ENCODE measurements around the gene NUDT21.

NUDT21 gene

GRCh38 chr16:56421313-56421712, 29.8 kb downstream of the NUDT21 start:
- H3K79me2 ChIP-seq (ENCODE audit: insufficient read depth, low read length) = peaks cover 73% of the 10 kb centered on the region

GRCh38 chr16:56420613-56421012, 30.5 kb downstream of the NUDT21 start:
- no peak overlapping the region for H3K4me3 ChIP-seq (ENCODE audit: low read length, poor library complexity, severe bottlenecking)
- peaks cover 45% of the 10 kb centered on the region for H3K4me1 ChIP-seq (ENCODE audit: insufficient read depth, low read length, poor library complexity, severe bottlenecking)
- H3K9me3 ChIP-seq (ENCODE audit: insufficient read depth, low read depth, low read length) = no peaks in the 10 kb centered on the region
- H3F3A ChIP-seq (ENCODE audit: low read depth) = no peaks in the 10 kb centered on the region
- peak overlapping the region; percentile 14 for H3K9ac ChIP-seq (ENCODE audit: low read depth, low read length, poor library complexity, severe bottlenecking)
- peaks cover 54% of the 10 kb centered on the region for H4K20me1 ChIP-seq (ENCODE audit: insufficient read depth, low read length, poor library complexity, severe bottlenecking)
- H2AFZ ChIP-seq (ENCODE audit: low read length) = no peak overlapping the region
- H3K4me2 ChIP-seq (ENCODE audit: low read depth, low read length, poor library complexity, severe bottlenecking) = peak overlapping the region; percentile 86
- H3K27me3 ChIP-seq (ENCODE audit: insufficient read depth, low read length, poor library complexity, severe bottlenecking) = no peaks in the 10 kb centered on the region
- TF ChIP-seq EZH2phosphoT487 (IDR thresholded peaks at IDR 0.05; ENCODE audit: borderline replicate concordance) (no peak), CTCF (conservative IDR thresholded peaks at IDR 0.05; ENCODE audit: low read length) (no peak)
- H3K79me2 ChIP-seq (ENCODE audit: insufficient read depth, low read length) = peaks cover 73% of the 10 kb centered on the region
- H3K9me2 ChIP-seq (replicated peaks; ENCODE audit: low read depth, low read length) = no peaks in the 10 kb centered on the region
- H3K36me3 ChIP-seq (ENCODE audit: insufficient read depth, low read length) = no peaks in the 10 kb centered on the region

More at GRCh38 chr16:56421313-56421712, 29.8 kb downstream of the NUDT21 start:
- H3K4me1 ChIP-seq (ENCODE audit: insufficient read depth, low read length, poor library complexity, severe bottlenecking) = peaks cover 42% of the 10 kb centered on the region
- H3K9me2 ChIP-seq (replicated peaks; ENCODE audit: low read depth, low read length) = no peaks in the 10 kb centered on the region
- no peaks in the 10 kb centered on the region for H3K27me3 ChIP-seq (ENCODE audit: insufficient read depth, low read length, poor library complexity, severe bottlenecking)
- no peaks in the 10 kb centered on the region for H3F3A ChIP-seq (ENCODE audit: low read depth)
- H3K4me3 ChIP-seq (ENCODE audit: low read length, poor library complexity, severe bottlenecking) = peak overlapping the region; percentile 82
- no peaks in the 10 kb centered on the region for H3K36me3 ChIP-seq (ENCODE audit: insufficient read depth, low read length)
- H4K20me1 ChIP-seq (ENCODE audit: insufficient read depth, low read length, poor library complexity, severe bottlenecking) = peaks cover 49% of the 10 kb centered on the region
- no peak overlapping the region for H2AFZ ChIP-seq (ENCODE audit: low read length)
- H3K9me3 ChIP-seq (ENCODE audit: insufficient read depth, low read depth, low read length) = no peaks in the 10 kb centered on the region
- no peak for TF ChIP-seq EZH2phosphoT487 (IDR thresholded peaks at IDR 0.05; ENCODE audit: borderline replicate concordance)
- TF ChIP-seq CTCF (conservative IDR thresholded peaks at IDR 0.05; ENCODE audit: low read length) = no peak
- peak overlapping the region; percentile 79 for H3K9ac ChIP-seq (ENCODE audit: low read depth, low read length, poor library complexity, severe bottlenecking)
- H3K4me2 ChIP-seq (ENCODE audit: low read depth, low read length, poor library complexity, severe bottlenecking) = peak overlapping the region; percentile 86

GRCh38 chr16:56419740-56420548, 31.2 kb downstream of the NUDT21 start:
- Histone ChIP-seq H3K9ac (ENCODE audit: low read depth, low read length, poor library complexity, severe bottlenecking) (no peak overlapping the region), H3K9me3 (ENCODE audit: insufficient read depth, low read depth, low read length) (no peaks in the 10 kb centered on the region), H3K4me2 (ENCODE audit: low read depth, low read length, poor library complexity, severe bottlenecking) (peak overlapping the region; percentile 86), H3K9me2 (replicated peaks; ENCODE audit: low read depth, low read length) (no peaks in the 10 kb centered on the region), H3K36me3 (ENCODE audit: insufficient read depth, low read length) (no peaks in the 10 kb centered on the region), H3F3A (ENCODE audit: low read depth) (no peaks in the 10 kb centered on the region), H3K27me3 (ENCODE audit: insufficient read depth, low read length, poor library complexity, severe bottlenecking) (no peaks in the 10 kb centered on the region), H2AFZ (ENCODE audit: low read length) (no peak overlapping the region), H4K20me1 (ENCODE audit: insufficient read depth, low read length, poor library complexity, severe bottlenecking) (peaks cover 55% of the 10 kb centered on the region), H3K4me1 (ENCODE audit: insufficient read depth, low read length, poor library complexity, severe bottlenecking) (peaks cover 47% of the 10 kb centered on the region), H3K4me3 (ENCODE audit: low read length, poor library complexity, severe bottlenecking) (no peak overlapping the region), H3K79me2 (ENCODE audit: insufficient read depth, low read length) (peaks cover 79% of the 10 kb centered on the region)
- TF ChIP-seq CTCF (conservative IDR thresholded peaks at IDR 0.05; ENCODE audit: low read length) = no peak
- TF ChIP-seq EZH2phosphoT487 (IDR thresholded peaks at IDR 0.05; ENCODE audit: borderline replicate concordance) = no peak

Measured in Loucy (cell line).